A204.1 (cell line): ENCODE measurements around the gene SMIM20.

Experiments used
- FAIRE-seq: peaks from 2 replicates; lab custom pipeline; 2012; peaks lifted over from hg19 to GRCh38; lab: Jason Lieb, UNC

SMIM20 gene

DNA sequence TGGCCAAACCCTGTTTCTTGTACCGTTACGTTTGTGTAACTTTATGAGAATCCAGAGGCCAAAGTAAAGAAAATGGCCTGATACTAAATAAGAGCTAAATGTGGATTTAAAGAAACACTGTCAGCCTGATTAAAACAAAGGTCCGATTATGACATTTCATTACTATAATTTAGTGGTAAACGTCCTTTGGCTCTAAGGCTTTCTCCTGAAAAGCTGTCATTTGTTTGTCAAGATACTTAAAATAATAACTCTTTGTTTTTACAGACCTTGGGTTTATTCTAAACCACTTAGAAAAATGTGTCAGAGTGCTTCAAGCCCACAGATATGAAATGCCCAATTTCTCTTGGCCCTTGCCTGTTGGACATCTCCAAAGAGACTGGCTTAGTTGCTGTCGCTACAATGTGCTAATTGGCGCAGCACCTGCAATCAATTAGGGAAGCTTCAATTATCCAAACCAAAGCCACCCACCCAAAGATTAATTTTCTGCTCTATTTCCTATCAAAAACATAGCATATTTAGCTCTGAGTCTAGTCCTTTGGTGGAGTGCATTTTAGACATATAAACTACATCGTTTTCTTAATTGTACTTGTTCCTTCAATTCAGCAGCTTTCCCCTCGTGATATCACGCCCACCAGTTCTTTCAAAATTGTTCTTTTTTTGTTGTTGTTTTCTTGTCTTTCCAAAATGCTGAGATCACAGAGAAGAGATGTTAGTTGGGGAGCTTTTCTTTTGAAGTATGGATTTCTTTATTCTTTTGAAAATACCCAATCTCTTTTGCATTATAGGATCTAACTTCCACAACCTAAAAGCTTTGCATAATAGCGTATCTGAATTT lies 13.6 kb downstream of the SMIM20 start:
- no peak for FAIRE-seq

DNA sequence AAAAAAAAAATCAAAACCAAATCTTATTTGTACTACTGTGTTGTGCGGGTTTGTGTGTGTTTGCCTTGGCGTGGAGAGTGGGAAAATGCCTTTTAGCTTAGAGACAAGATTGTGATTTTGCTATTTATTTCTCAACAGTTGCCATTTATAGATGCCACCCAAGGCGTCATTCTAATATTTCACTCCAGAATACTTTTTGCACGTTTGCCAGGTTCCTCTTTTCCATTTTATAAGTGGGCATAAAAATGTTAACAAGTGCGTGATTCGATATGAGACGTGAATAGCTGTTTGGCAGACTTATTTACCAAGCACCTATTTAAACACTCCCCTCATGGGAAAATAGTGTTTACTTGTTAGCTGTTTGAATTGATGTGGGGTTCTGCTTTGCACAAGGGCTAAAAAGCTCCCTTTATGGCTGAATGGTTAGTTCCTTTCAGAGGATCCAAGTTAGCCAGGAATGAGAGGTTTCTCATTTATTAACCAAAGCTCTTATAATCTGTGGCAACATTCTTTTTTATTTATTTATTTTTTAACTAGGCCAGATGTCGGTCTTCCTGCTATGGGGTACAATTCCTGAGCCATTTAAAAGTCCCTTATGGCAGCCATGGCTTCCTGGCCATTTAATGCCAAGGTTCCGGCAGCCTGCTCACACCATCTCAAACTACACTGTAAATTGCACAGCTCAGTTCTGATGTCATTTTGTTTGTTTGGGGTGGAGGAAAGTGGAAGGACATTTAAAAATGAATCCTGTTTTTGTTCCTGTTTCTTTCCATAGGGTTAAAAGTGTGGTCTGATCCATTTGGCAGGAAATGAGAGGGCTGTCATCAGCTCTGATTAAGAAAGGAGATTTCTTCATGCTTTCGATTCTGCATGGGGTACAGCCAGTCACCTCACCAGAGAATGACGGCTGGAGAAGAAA lies 14.6 kb downstream of the SMIM20 start:
- FAIRE-seq = no peak

DNA sequence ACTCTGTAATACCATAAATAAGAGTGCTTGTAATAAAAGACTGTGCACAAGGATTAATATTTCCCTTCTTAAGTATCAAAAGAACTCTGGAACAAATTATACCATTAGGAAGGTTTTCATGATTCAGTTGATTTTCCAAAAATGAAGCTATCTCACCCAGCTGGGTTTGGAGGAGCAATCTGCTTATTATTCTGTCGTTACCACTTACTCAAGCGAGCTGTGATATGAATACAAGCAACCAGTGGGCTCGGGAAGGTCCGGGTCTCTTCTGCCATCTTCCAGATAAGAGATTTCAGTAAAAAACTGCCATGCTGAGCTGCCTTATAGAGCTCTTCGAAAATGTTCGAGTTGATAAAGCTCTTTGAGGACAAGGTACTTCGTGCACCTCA lies 15.3 kb downstream of the SMIM20 start:
- FAIRE-seq = no peak

DNA sequence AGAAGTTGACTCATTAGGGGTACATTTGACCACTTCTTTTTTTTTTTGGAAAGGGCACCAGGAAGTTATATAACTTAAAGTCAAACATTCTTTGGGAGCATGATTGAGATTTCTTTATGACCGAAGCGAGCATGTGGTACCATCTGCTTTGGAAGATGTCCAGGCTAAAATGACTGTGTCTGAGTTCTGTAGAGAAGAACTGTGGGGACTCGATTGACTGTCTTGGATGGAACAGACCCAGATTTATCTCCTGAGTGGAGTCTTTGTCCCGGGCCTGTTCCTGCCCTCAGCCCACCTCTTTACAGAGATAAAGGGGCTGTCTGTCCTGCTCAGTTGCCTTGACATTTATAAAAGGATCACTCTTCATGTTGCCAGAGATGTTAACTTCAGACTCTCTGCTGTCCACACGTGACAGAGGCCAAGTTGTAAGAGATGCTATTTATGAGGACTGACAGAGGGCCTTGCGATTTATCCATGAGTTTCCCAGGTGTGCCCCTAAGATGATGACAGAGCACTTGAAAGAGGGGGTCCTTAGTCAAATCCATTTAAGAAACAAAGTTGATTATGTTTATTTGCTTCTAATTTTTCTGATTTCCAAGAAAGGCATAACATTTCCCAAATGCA lies 16.8 kb downstream of the SMIM20 start:
- no peak for FAIRE-seq

DNA sequence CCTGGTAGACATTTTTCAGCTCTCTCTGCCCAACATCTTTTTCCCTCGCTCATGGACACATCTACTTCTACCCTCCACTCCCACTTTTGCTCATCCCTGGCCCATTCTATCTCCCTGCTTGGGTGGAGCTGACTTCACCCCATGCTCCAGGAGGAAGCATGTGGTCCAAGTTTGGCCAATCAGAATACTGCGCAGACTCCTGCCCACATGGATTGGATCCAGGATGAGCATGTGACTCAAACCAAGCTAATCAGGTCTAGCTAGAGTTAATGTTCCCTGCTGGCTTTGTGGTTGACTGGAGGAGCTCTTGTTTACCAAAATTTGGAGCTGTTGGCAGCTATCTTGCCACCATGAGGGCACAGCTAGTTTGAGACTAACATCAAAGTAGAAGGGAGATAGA lies 22.7 kb downstream of the SMIM20 start:
- no peak for FAIRE-seq

DNA sequence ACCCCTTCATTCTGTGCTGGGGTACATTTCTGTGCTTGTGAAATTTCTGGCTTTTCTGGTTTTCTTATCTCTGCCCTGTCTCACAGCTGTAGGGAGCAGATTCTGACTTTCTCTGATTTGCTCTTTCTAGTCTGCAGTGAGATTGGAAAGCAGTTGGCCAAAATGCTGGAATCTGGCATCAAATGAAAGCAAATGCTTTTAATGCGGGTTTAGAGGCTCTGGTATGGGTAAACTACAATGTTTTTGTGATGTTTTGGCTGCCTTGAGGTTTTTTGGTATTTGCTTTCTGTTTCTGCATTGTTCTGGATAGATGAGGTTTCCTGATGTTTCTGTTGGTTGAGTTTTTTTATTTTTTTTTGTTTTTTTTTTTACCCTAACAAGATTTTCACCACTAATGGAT lies 23.8 kb downstream of the SMIM20 start:
- FAIRE-seq = no peak

DNA sequence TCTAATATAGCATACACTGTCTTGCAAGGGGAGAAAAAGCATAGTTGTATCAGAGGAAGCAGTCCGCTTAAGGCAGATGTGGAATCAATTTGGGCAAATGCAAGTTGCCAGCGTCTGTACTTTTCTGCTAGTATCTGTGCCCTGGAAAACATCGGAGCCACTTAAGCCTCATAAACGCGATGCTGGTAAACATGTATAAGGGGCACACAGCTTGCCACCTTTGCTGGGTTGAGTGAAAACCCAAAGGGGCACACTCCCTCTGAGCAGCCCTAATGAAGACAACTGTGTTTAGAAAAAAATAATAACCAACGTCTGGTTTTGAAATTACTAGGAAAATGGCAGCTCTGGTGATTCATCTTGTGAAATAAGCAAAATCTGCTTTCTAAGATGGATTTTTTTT lies 24.3 kb downstream of the SMIM20 start:
- FAIRE-seq = no peak

DNA sequence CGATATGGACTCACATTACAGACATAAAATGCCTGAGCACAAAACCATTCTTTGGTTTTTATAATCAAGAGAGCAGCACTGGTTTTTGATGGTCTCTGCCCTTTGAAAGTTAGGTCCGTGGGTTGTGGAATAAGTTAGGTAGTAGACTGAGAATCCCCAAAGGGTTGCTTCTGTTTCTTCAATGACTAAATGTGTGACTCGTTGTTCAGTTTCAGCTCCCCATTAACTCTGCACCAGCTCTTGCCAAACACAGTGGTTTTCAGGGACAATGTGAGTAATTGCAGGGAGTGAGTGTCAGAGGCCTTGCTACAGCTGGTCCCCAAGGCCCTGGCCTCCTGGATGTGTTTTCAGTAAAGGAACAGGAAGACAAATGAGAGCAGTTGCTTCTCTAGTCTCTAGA lies 24.8 kb downstream of the SMIM20 start:
- no peak for FAIRE-seq

DNA sequence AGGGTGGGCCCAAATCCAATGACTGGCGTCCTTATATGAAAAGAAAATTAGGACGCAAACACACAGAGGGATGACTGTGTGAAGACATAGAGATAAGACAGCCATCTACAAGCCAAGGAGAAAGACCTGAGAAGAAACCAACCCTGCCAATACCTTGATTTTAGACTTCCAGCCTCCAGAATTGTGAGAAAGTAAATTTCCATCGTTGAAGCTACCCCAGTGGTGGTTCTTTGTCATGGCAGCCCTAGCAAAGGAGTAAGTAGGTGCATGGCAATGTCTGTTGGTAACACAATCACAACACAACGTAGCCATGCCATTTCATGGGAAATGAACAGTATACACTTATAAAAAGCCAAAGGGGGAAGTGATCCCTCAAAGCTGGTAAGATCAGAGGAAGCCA lies 25.3 kb downstream of the SMIM20 start:
- no peak for FAIRE-seq

DNA sequence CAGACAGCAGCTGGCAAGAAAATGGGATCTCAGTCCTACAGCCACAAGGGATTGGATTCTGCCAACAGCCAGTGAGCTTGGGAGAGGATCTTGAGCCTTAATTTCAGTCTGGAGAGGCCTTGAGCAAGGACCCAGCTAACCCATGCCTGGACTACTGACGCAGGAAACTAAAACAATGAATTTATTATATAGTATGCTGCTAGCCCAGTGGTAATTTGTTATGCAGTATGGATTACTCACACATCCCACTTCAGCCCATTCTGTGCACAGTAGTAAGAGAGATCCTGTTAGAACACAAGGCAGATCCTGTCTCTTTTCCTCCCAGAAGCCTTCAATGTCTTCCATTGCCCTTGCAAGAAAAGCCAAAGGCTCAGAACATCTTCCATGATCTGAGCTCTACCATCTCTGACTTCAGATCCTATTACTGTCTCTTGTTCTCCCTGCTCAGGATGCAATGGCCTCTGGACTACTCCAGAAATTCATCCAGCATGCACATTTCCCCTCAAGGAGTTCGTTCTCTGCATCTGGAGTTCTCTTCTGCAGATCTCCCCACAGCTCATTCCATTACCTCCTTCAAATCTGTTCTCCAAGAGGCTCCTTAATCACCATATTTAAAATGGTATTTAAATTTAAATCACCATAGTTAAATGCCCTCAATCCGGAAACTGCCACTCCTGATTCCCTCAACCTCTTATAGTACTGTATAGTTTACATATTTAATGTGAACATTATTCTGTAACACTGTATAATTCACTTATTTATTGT lies 27.6 kb downstream of the SMIM20 start:
- FAIRE-seq = no peak

DNA sequence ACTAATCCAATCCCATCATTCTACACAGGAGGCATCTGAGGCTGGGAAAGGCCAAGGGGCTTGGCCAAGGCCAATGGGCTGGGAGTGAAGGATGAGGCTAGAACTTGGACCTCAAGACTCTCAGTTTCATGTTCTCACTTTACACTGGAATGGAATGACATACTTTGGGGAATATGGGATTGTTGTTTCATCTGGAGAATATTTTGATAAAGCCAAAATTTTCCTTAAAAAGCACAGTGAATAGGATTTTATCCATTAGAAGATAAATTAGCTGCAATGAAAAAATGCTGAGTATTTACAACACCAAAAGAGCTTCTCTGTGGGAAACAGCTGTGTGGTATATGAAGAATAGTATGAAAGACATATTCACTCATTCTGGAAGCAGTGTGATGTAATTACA lies 29.3 kb downstream of the SMIM20 start:
- no peak for FAIRE-seq

DNA sequence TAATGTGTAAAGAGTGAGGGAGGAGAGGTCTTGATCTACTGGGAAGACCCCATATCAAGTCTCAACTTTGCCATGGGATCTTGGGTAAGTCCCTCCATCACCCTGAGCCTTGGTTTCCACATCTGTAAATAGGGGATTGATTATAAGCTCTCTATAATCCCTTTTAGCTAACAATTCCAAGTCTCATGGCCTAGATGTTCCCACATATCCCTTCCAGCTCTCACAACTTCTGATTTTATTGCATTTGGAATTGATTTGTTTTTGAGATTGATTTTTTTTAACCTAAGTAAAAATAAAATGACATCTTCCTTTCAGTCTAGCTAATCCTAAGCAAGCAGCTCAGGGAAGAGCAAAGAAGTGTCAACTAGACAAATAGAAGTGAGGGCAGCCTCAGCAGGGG lies 29.8 kb downstream of the SMIM20 start:
- no peak for FAIRE-seq

DNA sequence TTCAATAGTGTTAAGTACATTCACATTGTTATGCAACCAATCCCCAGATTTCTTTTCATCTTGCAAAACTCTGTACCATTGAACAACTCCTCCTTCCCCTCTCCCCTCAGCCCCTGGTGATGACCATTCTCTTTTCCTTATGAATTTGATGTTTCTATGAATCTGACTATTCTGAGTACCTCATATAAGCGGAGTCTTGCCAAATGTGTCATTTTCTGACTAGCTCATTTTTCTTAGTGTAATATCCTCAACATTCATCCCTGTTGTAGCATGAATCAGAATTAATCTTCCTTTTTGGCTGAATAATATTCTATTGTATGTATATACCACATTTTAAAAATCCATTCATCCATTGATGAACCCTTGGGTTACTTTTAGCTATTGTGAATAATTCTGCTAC lies 34.0 kb downstream of the SMIM20 start:
- no peak for FAIRE-seq

DNA sequence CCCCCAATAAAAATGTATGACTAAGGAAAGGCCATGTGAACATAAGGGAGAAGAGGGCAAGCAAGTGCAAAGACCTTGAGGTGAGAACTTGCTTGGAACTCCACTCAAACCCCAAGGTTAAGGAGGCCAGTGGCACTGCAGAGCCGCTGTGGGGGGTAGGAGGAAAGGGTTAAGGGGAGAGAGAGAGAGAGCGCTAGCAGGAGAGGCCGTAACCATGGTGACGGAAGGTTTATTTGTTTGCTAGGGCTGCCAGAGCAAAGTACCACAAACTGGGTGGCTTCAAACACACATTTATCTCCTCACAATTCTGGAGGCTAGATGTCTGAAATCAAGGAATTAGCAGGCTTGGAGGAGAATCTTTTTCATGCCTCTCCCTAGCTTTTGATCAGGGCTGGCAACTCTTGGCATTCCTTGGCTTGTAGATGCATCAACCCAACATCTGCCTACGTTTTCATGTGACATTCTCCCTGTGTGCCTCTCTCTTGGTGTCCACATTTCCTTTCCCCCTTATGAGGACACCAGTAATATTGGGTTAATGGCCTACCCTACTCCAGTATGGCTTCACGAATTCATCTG lies 35.2 kb downstream of the SMIM20 start:
- FAIRE-seq = no peak

DNA sequence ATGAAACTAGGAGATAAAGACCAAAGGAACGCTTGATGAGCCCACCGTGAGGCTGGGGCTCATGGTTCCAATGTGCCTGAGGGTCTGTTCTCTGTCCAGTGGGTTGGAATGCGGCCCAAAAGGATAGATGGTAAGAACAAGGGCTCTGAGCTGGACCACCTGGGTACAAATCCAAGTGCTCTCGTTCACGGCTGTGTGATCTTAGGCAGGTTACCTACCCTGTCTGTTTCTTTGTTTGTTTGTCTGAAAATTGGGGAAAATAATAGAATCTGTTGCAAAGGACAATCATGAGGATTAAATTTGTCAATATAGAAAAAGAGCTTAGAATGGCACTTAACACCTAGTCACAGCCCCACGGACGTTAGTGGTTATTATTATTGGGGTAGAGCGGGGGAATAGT lies 36.0 kb downstream of the SMIM20 start:
- no peak for FAIRE-seq

DNA sequence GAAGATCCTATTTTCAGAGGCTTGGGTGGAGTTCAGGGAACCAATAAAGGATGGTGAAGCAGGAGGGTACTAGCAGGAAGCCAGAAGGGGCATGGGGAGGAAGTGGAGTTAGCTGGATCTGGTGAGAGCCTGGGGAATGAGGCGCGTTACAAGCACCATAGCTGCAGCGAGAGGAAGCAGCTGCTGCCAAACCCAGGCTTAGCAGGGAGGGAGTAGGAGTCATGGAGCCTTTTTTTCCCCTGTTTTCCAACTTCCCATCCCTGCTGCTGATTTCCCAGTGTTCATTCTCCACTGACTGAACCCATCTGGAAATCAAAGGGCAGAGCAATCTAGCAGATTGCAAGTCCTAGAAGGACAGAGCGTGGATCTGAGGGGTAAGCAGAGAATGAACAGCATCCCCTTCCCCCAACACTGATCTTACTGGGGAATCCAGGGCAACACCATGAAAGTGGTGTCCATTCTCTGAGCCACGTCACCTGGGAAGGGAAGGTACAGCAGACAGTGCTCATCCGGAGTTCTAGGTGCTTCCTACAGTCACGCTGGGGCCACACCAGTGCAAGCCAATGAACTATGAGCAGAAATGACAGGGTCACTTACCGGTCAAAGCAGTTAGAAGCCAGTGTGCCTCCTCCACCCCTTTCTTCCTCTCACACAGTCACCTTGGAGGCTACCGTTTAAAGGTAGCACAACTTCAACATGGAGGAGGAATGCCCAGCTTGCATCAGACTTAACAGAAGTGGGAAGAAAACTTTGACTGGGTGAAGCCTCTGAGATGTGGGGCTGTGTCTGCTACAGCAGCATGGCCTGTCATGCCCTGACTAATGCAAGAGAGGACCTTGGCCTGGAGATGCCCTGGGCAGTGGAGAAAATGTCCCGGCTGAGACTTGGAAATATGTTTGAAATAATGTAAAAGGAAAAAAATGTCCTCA lies 36.7 kb downstream of the SMIM20 start:
- FAIRE-seq = no peak

DNA sequence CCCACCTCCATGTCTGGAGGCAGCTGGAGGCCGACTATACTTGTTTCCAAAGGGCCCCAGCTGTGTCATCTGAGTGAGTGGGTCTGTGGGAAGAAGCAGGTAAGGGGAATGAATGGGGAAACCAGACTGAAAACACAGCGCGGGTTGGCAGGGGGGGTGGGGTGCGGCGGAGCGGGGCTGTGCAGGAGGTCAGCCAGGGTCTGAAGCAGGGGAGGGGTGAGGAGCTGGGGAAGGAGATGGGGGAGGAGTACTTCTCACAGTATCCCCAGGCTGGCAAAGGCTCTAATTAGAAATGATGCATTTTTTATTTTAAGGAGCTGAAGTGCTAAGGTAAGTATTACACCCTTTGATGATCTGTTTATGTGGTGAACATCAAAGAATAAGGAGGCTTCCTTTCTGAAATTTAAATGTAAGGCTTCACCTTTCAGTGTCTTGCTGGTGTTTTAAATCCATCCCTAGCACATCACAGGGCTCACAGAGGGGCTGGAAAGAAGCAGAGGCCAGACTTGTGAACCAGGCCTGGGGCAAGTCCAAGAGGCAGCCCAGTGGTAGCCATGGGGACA lies 37.5 kb downstream of the SMIM20 start:
- FAIRE-seq = no peak

DNA sequence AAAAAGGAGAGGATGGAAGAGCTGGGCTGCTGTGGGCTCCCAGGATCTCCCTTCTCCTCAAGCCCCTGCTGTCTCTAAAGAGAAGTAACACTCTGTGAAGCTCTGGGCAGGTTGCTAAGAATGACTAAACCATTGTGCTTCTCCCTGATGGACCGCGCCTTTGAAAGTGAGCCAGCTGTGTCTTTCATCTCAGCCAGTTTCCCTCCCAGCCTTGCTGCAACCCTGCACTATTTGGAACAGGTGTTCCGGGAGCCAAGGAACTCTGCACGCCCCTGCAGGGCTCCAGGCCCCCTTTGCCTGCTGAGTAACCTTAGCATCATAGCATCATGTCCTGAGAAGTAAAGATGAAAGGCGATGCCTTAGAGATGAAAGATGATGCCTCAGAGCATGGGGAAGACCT lies 39.7 kb downstream of the SMIM20 start:
- FAIRE-seq = no peak

DNA sequence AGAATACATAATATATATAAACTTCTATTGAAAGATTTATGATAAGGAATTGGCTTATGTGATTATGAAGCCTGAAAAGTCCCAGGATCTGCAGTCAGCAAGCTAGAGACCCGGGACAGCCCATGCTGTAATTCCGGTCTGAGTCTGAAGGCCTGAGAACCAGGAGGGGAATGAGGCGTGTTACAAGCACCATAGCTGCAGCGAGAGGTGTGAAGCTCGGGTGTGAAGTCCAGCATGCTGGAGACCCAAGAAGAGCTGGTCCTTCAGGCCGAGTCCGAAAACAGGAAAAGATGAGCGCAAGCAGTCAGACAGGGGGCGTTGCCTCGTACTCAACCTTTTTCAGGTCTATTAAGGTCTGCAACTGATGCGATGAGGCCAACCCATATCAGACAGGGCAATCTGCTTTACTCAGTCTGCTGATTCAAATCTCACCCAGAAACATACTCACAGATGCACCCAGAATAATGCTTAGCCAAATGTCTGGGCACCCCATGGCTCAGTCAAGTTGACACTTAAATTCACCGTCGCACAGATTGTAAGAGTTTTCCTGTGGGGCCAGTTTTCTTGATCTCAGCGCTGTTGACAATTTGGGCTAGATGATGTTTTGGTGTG lies 40.4 kb downstream of the SMIM20 start:
- FAIRE-seq = no peak

DNA sequence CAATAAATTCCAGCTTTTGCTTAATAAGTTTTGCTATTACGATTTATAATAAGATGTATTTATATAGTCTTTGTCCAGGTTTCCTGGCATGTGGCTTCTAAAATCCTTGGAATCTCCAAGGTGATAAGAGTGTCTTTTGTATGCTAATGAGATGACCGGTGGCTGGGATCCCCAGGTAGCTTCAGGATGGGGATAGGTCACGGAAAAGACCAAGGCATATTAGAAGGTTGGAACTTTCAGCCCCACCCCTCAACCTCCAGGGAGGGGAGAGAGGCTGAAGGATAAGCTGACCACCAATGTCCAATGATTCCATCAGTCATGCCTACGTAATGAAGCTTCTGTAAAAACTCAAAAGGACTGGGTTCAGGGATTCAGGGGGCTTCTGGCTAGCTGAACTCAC lies 41.7 kb downstream of the SMIM20 start:
- FAIRE-seq = no peak
